ENCODE results near the gene VKORC1L1. TPM values are rescaled to one million over a fixed set of nuclear protein-coding genes. Genes with fewer than 3 reads are reported as not detected.

Gene VKORC1L1
- total RNA-seq, 1 experiment from 2014 or later = 29.4 TPM

DNA sequence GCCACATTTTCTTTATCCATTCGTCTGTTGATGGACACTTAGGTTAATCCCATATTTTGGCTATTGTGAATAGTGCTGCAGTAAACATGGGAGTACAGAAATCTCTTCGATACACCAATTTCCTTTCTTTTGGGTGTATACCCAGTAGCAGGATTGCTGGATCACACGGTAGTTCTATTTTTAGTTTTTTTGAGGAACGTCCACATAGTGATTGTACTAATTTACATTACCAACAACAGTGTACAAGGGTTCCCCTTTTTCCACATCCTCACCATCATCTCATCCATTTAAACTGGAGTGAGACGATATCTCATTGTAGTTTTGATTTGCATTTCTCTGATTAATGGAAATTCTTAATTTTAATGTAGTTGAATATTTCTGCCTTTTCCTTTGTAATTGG, 19.3 kb downstream of the VKORC1L1 start:
- H3K56ac ChIP-seq (ENCODE audit: insufficient read length, low read depth, low read length) = no peak overlapping the region
- H4K5ac ChIP-seq (ENCODE audit: insufficient read length, low read depth, low read length) = no peak overlapping the region
- H4K8ac ChIP-seq (replicated peaks; ENCODE audit: insufficient read length, low read depth, low read length) = no peak overlapping the region
- no peak overlapping the region for H3K27ac ChIP-seq (ENCODE audit: insufficient read length, low read depth, low read length)
- H3K4me1 ChIP-seq (ENCODE audit: insufficient read depth, low read length) = no peaks in the 10 kb centered on the region
- H3K23ac ChIP-seq (ENCODE audit: insufficient read length, low read depth, low read length) = no peak overlapping the region
- H3K4me1 Mint-ChIP-seq = no peaks in the 10 kb centered on the region; a peak in 1 of 4 replicates
- H2AFZ ChIP-seq (ENCODE audit: low read length) = no peak overlapping the region
- no peak overlapping the region for H2BK12ac ChIP-seq (ENCODE audit: insufficient read length, low read depth, low read length)
- no peak overlapping the region for H2BK20ac ChIP-seq (ENCODE audit: low read depth, low read length, poor library complexity, severe bottlenecking)
- H3K4ac ChIP-seq (ENCODE audit: low read depth, low read length) = no peak overlapping the region
- no peak overlapping the region for H3K4me2 ChIP-seq (ENCODE audit: insufficient read depth, insufficient read length, low read length)
- no peak overlapping the region for H2BK120ac ChIP-seq (ENCODE audit: low read depth, low read length, poor library complexity, severe bottlenecking)
- TF ChIP-seq, protein P1, sequence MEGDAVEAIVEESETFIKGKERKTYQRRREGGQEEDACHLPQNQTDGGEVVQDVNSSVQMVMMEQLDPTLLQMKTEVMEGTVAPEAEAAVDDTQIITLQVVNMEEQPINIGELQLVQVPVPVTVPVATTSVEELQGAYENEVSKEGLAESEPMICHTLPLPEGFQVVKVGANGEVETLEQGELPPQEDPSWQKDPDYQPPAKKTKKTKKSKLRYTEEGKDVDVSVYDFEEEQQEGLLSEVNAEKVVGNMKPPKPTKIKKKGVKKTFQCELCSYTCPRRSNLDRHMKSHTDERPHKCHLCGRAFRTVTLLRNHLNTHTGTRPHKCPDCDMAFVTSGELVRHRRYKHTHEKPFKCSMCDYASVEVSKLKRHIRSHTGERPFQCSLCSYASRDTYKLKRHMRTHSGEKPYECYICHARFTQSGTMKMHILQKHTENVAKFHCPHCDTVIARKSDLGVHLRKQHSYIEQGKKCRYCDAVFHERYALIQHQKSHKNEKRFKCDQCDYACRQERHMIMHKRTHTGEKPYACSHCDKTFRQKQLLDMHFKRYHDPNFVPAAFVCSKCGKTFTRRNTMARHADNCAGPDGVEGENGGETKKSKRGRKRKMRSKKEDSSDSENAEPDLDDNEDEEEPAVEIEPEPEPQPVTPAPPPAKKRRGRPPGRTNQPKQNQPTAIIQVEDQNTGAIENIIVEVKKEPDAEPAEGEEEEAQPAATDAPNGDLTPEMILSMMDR (conservative IDR thresholded peaks at IDR 0.05) = no peak
- H3K9me3 ChIP-seq (ENCODE audit: control insufficient read depth, low read depth, low read length) = no peaks in the 10 kb centered on the region
- no peaks in the 10 kb centered on the region for H3K23me2 ChIP-seq (ENCODE audit: insufficient read length, low read depth, low read length, poor library complexity, severe bottlenecking)
- no peak overlapping the region for H3K18ac ChIP-seq (ENCODE audit: insufficient read length, low read depth, low read length)
- H3K14ac ChIP-seq (ENCODE audit: insufficient read depth, low read length) = no peak overlapping the region
- H2BK5ac ChIP-seq (ENCODE audit: insufficient read length, low read length) = no peak overlapping the region
- no CpG with 5 or more reads among the region's 5 CpGs for WGBS (ENCODE audit: extremely low coverage, insufficient read length, low lambda C conversion rate)
- no peak overlapping the region for H2AK5ac ChIP-seq (ENCODE audit: insufficient read length, low read length)
- H4K20me1 ChIP-seq (ENCODE audit: control insufficient read depth, insufficient read depth, insufficient read length) = no peaks in the 10 kb centered on the region
- no peak overlapping the region for H2BK15ac ChIP-seq (ENCODE audit: low read depth, low read length)
- no peak overlapping the region for H3K9ac ChIP-seq (ENCODE audit: extremely low read depth, insufficient read length, low read length)
- H3K4me3 Mint-ChIP-seq = no peak overlapping the region
- no peaks in the 10 kb centered on the region for H3K9me3 Mint-ChIP-seq
- H3T11ph ChIP-seq (ENCODE audit: low read length) = no peak overlapping the region
- H3K27ac Mint-ChIP-seq = peak overlapping the region in 1 of 3 experiments; percentile 82; a peak in 2 of 7 replicates
- no peak for DNase-seq
- no peaks in the 10 kb centered on the region for H3K27me3 ChIP-seq (ENCODE audit: insufficient read depth, low read length)
- no peak overlapping the region for H4K91ac ChIP-seq (ENCODE audit: insufficient read length, low read depth, low read length)
- H3K79me2 ChIP-seq (ENCODE audit: insufficient read depth, low read length) = no peaks in the 10 kb centered on the region
- no peaks in the 10 kb centered on the region for H3K27me3 Mint-ChIP-seq (ENCODE audit: low read depth)
- H3K36me3 Mint-ChIP-seq (ENCODE audit: insufficient read depth in 1 of 3, low read depth in 3 of 3) = peaks cover 2 to 16% (median 15%) of the 10 kb centered on the region in 3 experiments; a peak in 6 of 7 replicates
- H3K79me1 ChIP-seq (ENCODE audit: insufficient read depth, low read depth, low read length, poor library complexity, severe bottlenecking) = no peaks in the 10 kb centered on the region

Data from H9 (cell line).